B cell (primary cell): ENCODE data around the gene RTN4RL1. TPM values are rescaled to one million over a fixed set of nuclear protein-coding genes. Genes with fewer than 3 reads are reported as not detected.

ENCODE experiments used
- ATAC-seq: fragments of 200-7000 bp; cut with Tn5 transposase; one replicate; pipeline ENCODE4 v1.10.0; 2021; ENCODE audit warnings: low read depth, mild to moderate bottlenecking, moderate number of reproducible peaks, moderate library complexity
- CTCF ChIA-PET: fragments of 350-600 bp; sonication (Branson Sonifier 250); formaldehyde crosslinking; loops from one replicate; lab custom pipeline; 2021; ENCODE audit warnings: antibody characterized with exemption, inconsistent platforms; lab: Charles Lee
- POLR2A ChIA-PET: fragments of 350-600 bp; sonication (Branson Sonifier 250); formaldehyde crosslinking; loops from one replicate; lab custom pipeline; 2021; ENCODE audit warnings: antibody characterized with exemption; lab: Charles Lee
- DNase-seq: peaks from one replicate; pipeline ENCODE4 v3.0.0; 2013
- H2AFZ ChIP-seq: 2 replicates; pipeline ENCODE4 v1.6.1; 2012; ENCODE audit warnings: mild to moderate bottlenecking, low read depth, low read length; ENCODE audit not compliant: insufficient read depth, poor library complexity, severe bottlenecking
- H3K27ac ChIP-seq, 2 donors: 1 replicate in 1 of 2; 2 replicates in 1 of 2; pipeline ENCODE4 v1.5.1; 2012 to 2013; ENCODE audit warnings: low read length in 2 of 2, mild to moderate bottlenecking in 2 of 2, moderate library complexity in 1 of 2
- H3K27me3 ChIP-seq, 4 experiments: fragments of 200-600 bp in 1 of 4; sonication (generic) in 1 of 4; replicated peaks in 1 of 4; 1 replicate in 2 of 4; 2 replicates in 2 of 4; pipeline versions ENCODE4 v1.6.1 to v1.7.0; 2013 to 2016; ENCODE audit warnings: low read length in 3 of 4, mild to moderate bottlenecking in 2 of 4, mixed read lengths in 1 of 4, moderate library complexity in 1 of 4; ENCODE audit not compliant: insufficient read depth in 4 of 4, control insufficient read depth in 3 of 4; ENCODE audit errors: control extremely low read depth in 1 of 4
- H3K36me3 ChIP-seq, 2 experiments: replicated peaks in 1 of 2; 1 replicate in 1 of 2; 2 replicates in 1 of 2; pipeline versions ENCODE4 v1.6.1 to v1.7.1; 2013; ENCODE audit warnings: low read length in 1 of 2; ENCODE audit not compliant: insufficient read depth in 2 of 2, control insufficient read depth in 1 of 2; ENCODE audit errors: control extremely low read depth in 1 of 2, extremely low read depth in 1 of 2
- H3K4me1 ChIP-seq, 2 donors: fragments of 200-600 bp in 1 of 2; sonication (generic) in 1 of 2; 1 replicate in 1 of 2; 2 replicates in 1 of 2; pipeline versions ENCODE4 v1.5.1 to v1.6.1; 2013 to 2017; ENCODE audit warnings: low read length in 2 of 2; ENCODE audit not compliant: control insufficient read depth in 2 of 2, insufficient read depth in 2 of 2
- H3K4me2 ChIP-seq: replicated peaks from 2 replicates; pipeline ENCODE3; 2012; ENCODE audit warnings: mild to moderate bottlenecking, low read depth, low read length; ENCODE audit not compliant: poor library complexity, severe bottlenecking
- H3K4me3 ChIP-seq, 5 experiments: fragments of 200-600 bp in 1 of 5; sonication (generic) in 1 of 5; 1 replicate in 3 of 5; 2 replicates in 2 of 5; pipeline versions ENCODE4 v1.5.1 to v1.7.0; 2011 to 2016; ENCODE audit warnings: low read length in 4 of 5, mild to moderate bottlenecking in 4 of 5, low read depth in 2 of 5, control low read depth in 1 of 5, moderate library complexity in 1 of 5; ENCODE audit not compliant: insufficient read depth in 1 of 5; ENCODE audit errors: control extremely low read depth in 1 of 5, extremely low read depth in 1 of 5
- H3K79me2 ChIP-seq: fragments of 200-600 bp; sonication (generic); one replicate; pipeline ENCODE4 v1.6.0; 2016; ENCODE audit warnings: low read length; ENCODE audit not compliant: control insufficient read depth, insufficient read depth
- H3K9ac ChIP-seq: fragments of 200-600 bp; sonication (generic); 2 replicates; pipeline ENCODE4 v1.6.1; 2017; ENCODE audit warnings: mild to moderate bottlenecking, low read length, moderate library complexity
- H3K9me3 ChIP-seq, 3 donors: one replicate each; pipeline versions ENCODE4 v1.6.1 to v1.7.1; 2013; ENCODE audit warnings: low read length in 2 of 3; ENCODE audit not compliant: control insufficient read depth in 2 of 3, insufficient read depth in 1 of 3; ENCODE audit errors: control extremely low read depth in 1 of 3
- H4K20me1 ChIP-seq: 2 replicates; pipeline ENCODE4 v1.6.0; 2012; ENCODE audit warnings: mild to moderate bottlenecking, low read length; ENCODE audit not compliant: insufficient read depth, control insufficient read depth, poor library complexity, severe bottlenecking
- H3K27ac Mint-ChIP-seq: one replicate; pipeline ENCODE4 v1.8.0; 2021; ENCODE audit warnings: mixed read lengths
- H3K27me3 Mint-ChIP-seq: one replicate; pipeline ENCODE4 v1.8.0; 2021; ENCODE audit warnings: mixed read lengths
- H3K4me1 Mint-ChIP-seq: one replicate; pipeline ENCODE4 v1.8.0; 2021; ENCODE audit warnings: mixed read lengths
- H3K4me3 Mint-ChIP-seq: one replicate; pipeline ENCODE4 v1.8.0; 2021; ENCODE audit warnings: mixed read lengths
- H3K9me3 Mint-ChIP-seq: one replicate; pipeline ENCODE4 v1.8.0; 2022; ENCODE audit warnings: mixed read lengths; ENCODE audit not compliant: insufficient read depth
- EZH2 ChIP-seq: IDR thresholded peaks from 2 replicates; pipeline ENCODE4 v1.6.1; 2012; ENCODE audit warnings: borderline replicate concordance, low read depth, mild to moderate bottlenecking, moderate library complexity, low read length; ENCODE audit not compliant: insufficient read depth, poor library complexity, severe bottlenecking
- WGBS: methylation state at CpG from one replicate; pipeline ENCODE4 v1.1.5; 2013; ENCODE audit warnings: missing lambda C conversion rate; ENCODE audit not compliant: insufficient coverage; 5-methylcytosine and 5-hydroxymethylcytosine counted together
- intact Hi-C: fragments of 100-400 bp; cut with micrococcal nuclease; formaldehyde crosslinking; loops from one replicate; pipeline ENCODE4 v1.10.0; 2022
- polyA plus RNA-seq: library from polyadenylated mRNA; depleted of rRNA; stranded (reverse); fragments of >200 nt; gene quantifications from 2 replicates; pipeline ENCODE4 v1.2.3, GENCODE V29; 2012
- small RNA-seq: library from RNA; depleted of rRNA; stranded (forward); fragments of <200 nt; gene quantifications from one replicate; pipeline ENCODE3, GENCODE V24; 2012; ENCODE audit warnings: low replicate concordance, low read depth; ENCODE audit not compliant: insufficient read length
- total RNA-seq, 2 donors: library from RNA; stranded (reverse); fragments of 120-200 nt in 1 of 2; gene quantifications; 1 replicate in 1 of 2; 2 replicates in 1 of 2; pipeline versions ENCODE4 v1.2.3 to v1.2.4, GENCODE V29; 2013 to 2022
- TF ChIP-seq, protein P1 (sequence below): fragments of 200-600 bp; IDR thresholded peaks from one replicate; pipeline ENCODE4 v1.8.0; 2022; ENCODE audit warnings: antibody characterized with exemption, mild to moderate bottlenecking

Gene RTN4RL1
- total and polyA plus RNA-seq, 2 donors (not counting 1 experiment from before 2014, with no cell fraction given) = 0.03 to 0.07 TPM

DNA sequence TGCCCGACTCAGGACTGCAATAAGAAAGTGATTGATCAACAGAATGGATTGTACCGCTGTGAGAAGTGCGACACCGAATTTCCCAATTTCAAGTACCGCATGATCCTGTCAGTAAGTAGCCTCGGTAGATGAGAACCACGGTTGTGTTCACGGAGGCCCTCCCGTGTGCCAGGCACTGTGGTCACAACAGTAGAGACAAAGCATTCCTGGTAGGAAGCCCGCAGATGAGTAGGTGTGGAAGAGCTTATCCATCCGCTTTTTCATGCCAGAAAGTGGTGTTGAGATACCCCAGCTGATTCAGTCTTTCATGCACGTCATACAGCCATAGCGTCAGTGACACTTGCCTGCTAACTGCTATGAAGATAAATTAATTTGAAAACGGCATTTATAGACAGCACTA lies 136.4 kb downstream of the RTN4RL1 start:
- intact Hi-C loops = loop anchor here (10.0 kb wide), 1 partner anchor 396 kb away; no protein-coding TSS in a partner anchor
- Mint-ChIP-seq H3K27me3 (no peaks in the 10 kb centered on the region), H3K4me3 (no peak overlapping the region), H3K9me3 (no peaks in the 10 kb centered on the region), H3K4me1 (no peaks in the 10 kb centered on the region), H3K27ac (no peak overlapping the region)
- no peak for DNase-seq
- H3K9me3 ChIP-seq = no peaks in the 10 kb centered on the region
- H3K36me3 ChIP-seq = peaks cover 6 to 69% of the 10 kb centered on the region in 2 experiments
- no peak for ATAC-seq
- H3K4me2 ChIP-seq = no peak overlapping the region
- H3K4me1 ChIP-seq = no peaks in the 10 kb centered on the region
- no peak overlapping the region for H2AFZ ChIP-seq
- 98% methylated on average over 12 of the region's 14 CpGs for WGBS
- no peak overlapping the region for H3K9ac ChIP-seq
- no peak overlapping the region for H3K4me3 ChIP-seq
- CTCF ChIA-PET = interaction anchor here (0.9 to 1.1 kb wide), 2 partner anchors 23 to 357 kb away, joined by 3 read pairs; no protein-coding TSS in a partner anchor
- TF ChIP-seq EZH2 = no peak
- TF ChIP-seq, protein P1, sequence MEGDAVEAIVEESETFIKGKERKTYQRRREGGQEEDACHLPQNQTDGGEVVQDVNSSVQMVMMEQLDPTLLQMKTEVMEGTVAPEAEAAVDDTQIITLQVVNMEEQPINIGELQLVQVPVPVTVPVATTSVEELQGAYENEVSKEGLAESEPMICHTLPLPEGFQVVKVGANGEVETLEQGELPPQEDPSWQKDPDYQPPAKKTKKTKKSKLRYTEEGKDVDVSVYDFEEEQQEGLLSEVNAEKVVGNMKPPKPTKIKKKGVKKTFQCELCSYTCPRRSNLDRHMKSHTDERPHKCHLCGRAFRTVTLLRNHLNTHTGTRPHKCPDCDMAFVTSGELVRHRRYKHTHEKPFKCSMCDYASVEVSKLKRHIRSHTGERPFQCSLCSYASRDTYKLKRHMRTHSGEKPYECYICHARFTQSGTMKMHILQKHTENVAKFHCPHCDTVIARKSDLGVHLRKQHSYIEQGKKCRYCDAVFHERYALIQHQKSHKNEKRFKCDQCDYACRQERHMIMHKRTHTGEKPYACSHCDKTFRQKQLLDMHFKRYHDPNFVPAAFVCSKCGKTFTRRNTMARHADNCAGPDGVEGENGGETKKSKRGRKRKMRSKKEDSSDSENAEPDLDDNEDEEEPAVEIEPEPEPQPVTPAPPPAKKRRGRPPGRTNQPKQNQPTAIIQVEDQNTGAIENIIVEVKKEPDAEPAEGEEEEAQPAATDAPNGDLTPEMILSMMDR = no peak
- H3K27me3 ChIP-seq = no peaks in the 10 kb centered on the region
- H3K79me2 ChIP-seq = no peaks in the 10 kb centered on the region
- POLR2A ChIA-PET = interaction anchor here (0.6 kb wide), 1 partner anchor 17 kb away, joined by 3 read pairs; no protein-coding TSS in a partner anchor
- no peak overlapping the region for H3K27ac ChIP-seq
- no peaks in the 10 kb centered on the region for H4K20me1 ChIP-seq

Small RNAs within 50 kb of the gene (small RNA-seq; reads per million reads assigned to genes)
- gene AC090617.9 = not detected
- gene MIR132 = 0.76 reads per million
- not detected for gene MIR212
- gene OVCA2 = not detected

Other genes with a start within 250 kb of the RTN4RL1 start
- gene SMYD4, start 195.4 kb downstream of the RTN4RL1 start, total RNA-seq = 37.5 and 42.3 TPM in 2 replicates
- gene SMYD4, start 195.4 kb downstream of the RTN4RL1 start, polyA plus RNA-seq = 10.3 and 11.9 TPM in 2 replicates
- gene RPA1, start 195.3 kb downstream of the RTN4RL1 start, total RNA-seq = 74.2 and 94.5 TPM in 2 replicates
- 25.7 and 27.0 TPM in 2 replicates for gene RPA1, start 195.3 kb downstream of the RTN4RL1 start, polyA plus RNA-seq
- 76.6 and 83.6 TPM in 2 replicates for gene DPH1, start 4.8 kb upstream of the RTN4RL1 start, total RNA-seq
- gene DPH1, start 4.8 kb upstream of the RTN4RL1 start, polyA plus RNA-seq = 90.9 and 105 TPM in 2 replicates
- 22.4 and 23.2 TPM in 2 replicates for gene OVCA2, start 16.7 kb upstream of the RTN4RL1 start, total RNA-seq
- 27.4 and 43.9 TPM in 2 replicates for gene OVCA2, start 16.7 kb upstream of the RTN4RL1 start, polyA plus RNA-seq
- 1.5 and 1.9 TPM in 2 replicates for gene HIC1, start 29.8 kb upstream of the RTN4RL1 start, total RNA-seq
- 0.46 and 1.5 TPM in 2 replicates for gene HIC1, start 29.8 kb upstream of the RTN4RL1 start, polyA plus RNA-seq